ENCODE results near the gene EEFSEC. TPM values are rescaled to one million over a fixed set of nuclear protein-coding genes. Genes with fewer than 3 reads are reported as not detected.

The EEFSEC gene
- total RNA-seq, 1 donor from 2014 or later = 13.6 TPM

- DNase-seq (ENCODE audit: low spot score) = no peak
These were observed 211.6 kb downstream of the EEFSEC start for GRCh38 chr3:128364808-128365360.

DNA sequence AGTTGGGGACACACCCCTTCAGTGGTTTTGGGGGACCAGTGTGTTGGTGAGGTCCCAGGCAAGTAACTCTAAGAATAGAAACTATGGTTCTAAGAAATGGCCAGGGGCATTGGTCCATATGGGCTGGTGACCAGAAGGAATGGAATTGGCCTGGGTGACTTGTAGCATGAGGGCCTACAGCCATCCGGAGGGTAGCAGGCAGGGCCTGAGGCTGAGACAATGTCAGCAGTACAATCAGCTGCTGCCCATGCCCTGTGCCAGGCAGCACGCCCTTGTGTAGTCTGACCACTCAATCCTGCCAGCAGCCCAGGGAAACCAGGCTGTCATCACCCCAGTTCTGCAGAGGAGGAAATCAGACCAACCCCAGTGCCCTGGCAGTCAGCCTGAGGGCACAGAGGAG, 212.9 kb downstream of the EEFSEC start:
- DNase-seq (ENCODE audit: low spot score) = no peak

DNA sequence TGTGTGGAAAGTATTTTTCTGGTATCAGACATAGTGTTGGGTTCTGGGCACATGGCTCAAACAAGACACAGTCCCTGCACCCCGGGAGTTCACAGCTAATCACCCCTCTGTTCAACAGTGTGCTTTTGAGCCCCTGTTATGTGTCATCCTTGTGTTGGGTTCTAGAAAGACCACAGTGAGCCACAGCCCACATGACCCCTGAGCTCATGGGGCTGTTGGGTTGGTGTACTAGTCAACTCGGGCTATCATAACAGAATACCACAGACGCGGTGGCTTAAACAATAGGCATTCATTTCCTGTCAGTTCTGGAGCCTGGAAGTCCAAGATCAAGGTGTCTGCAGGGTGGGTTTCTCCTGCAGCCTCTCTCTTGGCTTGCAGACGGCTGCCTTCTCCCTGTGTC, 213.4 kb downstream of the EEFSEC start:
- DNase-seq (ENCODE audit: low spot score) = no peak

DNA sequence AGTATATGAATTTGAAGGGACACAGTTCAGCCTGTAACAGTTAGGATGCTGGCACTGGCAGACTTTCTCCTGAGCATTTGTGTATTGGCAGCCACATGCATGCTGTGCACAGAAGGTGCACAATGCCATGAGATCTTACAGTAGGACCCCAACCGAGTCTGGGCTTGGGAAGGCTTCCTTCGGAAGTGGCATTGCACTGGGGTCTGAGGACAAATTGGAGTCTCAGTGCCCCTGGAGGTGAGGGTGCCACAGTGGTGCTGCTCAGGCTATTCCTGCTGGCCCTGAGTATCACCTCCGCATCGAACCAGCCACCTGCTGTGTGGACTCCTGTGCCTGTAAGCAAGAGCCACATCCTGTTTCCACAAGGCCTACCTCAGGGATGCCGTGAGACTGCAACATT, 213.9 kb downstream of the EEFSEC start:
- DNase-seq (ENCODE audit: low spot score) = no peak

- DNase-seq (ENCODE audit: low spot score) = no peak
These were observed 214.5 kb downstream of the EEFSEC start for GRCh38 chr3:128367761-128368160.

- no peak for DNase-seq (ENCODE audit: low spot score)
These were observed 215.3 kb downstream of the EEFSEC start for GRCh38 chr3:128368626-128369025.

GRCh38 chr3:128369121-128369703, 215.9 kb downstream of the EEFSEC start:
- no peak for DNase-seq (ENCODE audit: low spot score)

- DNase-seq (ENCODE audit: low spot score) = no peak
These were observed 216.8 kb downstream of the EEFSEC start for GRCh38 chr3:128369881-128370642.

DNA sequence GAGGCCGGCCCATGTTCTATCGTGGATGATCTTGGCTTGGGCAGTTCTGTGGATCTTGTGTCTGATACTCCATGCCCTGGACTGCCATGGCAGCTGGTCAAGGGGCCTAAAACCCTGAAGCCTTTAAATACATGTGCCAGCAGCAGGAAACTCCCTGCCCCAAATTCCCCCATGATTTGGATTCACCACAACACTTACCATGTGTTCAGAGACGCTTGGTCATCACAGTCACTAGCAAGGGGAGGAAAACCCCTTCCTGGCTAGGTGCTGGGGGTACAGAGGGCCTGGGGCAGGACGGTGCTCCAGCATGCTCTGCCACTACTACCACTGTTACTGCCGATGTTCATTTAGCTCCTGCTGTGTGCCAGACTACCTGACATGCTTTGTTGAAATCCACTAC, 219.0 kb downstream of the EEFSEC start:
- DNase-seq (ENCODE audit: low spot score) = no peak

DNA sequence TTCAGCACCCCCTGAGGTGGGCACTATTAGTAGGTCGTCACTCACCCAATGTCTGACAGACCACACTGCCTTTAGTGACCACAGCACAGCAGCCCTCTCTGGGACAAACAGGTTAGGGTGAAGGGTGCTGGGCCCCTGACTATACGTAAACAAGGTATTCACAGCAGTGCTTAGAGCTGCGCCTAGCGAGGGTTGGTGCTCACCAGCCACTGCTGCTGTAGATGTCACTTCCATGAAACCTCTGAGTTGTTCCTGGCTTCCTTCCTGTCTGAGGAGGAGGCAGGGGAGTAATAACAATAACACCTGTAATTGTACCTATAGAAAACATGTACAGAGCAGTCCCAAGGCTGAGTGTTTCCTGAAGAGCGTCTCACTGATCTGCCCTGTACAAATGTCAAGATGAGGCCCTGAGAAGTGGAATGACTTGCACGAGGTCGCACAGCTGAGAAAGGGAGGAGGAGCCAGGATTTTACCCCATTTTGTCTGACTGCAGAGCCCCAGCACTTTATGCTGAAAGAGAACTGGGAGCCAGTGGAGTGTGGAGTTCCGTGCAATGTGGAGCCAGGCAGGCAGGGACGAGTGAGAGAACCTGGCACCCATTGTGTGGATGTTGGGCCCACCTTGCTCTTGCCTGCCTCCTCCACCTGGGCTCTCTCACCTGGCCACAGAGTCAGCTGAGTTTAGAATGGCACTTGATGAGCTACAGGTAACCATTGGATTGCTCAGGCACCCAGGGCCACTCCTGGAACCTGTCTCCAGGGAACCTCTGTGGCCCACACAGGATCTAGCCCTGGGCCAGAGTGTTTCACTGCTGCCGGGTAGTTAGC, 219.6 kb downstream of the EEFSEC start:
- DNase-seq (ENCODE audit: low spot score) = no peak

GRCh38 chr3:128374746-128375445, 221.6 kb downstream of the EEFSEC start:
- DNase-seq (ENCODE audit: low spot score) = no peak

- no peak for DNase-seq (ENCODE audit: low spot score)
These were observed 223.2 kb downstream of the EEFSEC start for GRCh38 chr3:128376516-128376915.

GRCh38 chr3:128378631-128379347, 225.5 kb downstream of the EEFSEC start:
- no peak for DNase-seq (ENCODE audit: low spot score)

DNA sequence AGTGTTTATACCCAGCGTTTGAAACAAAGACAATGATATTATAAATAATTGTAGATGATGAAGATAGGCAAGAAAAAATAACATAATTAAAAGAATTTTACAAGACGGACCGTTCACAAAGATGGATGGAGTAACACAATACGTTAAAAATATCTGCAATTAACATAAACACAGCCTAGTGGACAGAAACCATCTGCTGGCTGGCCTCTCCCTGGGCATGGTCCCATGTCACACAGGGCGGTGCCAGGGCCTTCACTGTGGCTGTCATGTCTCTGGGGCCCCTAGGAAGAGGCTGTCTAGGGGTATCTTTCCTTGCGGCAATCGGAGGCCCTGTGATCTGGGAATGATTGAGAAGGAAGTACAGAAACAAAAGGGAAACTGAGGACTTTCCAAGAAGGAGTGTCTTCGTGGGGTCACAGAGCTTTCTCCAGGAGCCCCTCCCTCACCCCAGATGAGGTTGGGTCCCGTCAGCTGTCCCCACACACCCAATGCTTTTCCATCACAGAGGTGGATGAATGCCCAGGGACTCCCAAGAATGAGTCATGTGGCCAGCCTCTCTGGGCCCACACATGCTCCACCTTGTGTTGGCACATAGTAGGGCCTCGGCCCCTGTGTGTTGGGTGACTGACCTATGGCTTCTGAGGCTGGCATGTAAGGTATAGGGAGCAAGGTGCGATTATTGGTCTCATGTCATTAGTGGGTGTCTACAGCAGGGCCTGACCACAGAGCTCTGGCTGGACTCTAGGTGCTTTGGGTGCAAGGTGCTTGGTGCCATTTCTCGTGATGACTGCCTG, 226.3 kb downstream of the EEFSEC start:
- DNase-seq (ENCODE audit: low spot score) = no peak

DNA sequence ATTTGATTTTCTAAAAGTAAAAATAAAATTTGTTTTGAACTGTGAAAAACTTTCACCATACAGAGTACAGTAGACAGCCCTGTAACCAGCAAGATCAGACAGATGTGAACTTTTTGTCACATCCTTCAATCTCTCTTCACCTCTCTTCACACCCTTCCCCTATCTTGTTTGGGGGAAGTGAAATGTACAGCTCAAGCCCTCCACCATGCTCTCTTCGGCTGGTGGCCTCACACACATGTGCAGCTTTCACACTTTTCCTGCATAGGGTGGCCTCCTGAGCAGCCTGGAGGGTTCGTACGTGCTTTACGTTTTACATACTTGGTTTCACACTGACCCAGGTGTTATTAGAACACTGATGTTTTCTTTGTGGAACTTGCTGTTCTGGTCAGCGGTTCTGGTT, 227.0 kb downstream of the EEFSEC start:
- no peak for DNase-seq (ENCODE audit: low spot score)

DNA sequence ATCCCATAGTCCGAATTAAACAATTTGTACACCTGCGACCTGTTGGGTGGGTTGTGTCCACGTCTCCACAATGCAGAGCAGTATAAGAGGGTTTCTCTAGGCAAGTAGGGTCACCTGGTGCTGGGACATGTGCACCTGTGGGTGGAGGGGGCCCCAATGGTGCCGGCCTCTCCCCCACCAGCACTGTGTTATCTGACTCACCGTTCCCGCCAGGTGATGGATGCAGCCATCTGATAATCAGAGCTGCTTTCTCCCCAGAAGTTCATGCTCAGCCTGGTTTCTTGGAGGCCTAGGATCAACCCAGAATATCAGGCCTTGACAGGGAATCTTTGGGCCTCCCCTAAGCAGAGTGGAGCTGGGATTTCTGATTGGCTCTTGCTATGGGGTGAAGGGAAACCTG, 227.4 kb downstream of the EEFSEC start:
- DNase-seq (ENCODE audit: low spot score) = no peak

GRCh38 chr3:128381609-128382008, 228.3 kb downstream of the EEFSEC start:
- DNase-seq (ENCODE audit: low spot score) = no peak

DNA sequence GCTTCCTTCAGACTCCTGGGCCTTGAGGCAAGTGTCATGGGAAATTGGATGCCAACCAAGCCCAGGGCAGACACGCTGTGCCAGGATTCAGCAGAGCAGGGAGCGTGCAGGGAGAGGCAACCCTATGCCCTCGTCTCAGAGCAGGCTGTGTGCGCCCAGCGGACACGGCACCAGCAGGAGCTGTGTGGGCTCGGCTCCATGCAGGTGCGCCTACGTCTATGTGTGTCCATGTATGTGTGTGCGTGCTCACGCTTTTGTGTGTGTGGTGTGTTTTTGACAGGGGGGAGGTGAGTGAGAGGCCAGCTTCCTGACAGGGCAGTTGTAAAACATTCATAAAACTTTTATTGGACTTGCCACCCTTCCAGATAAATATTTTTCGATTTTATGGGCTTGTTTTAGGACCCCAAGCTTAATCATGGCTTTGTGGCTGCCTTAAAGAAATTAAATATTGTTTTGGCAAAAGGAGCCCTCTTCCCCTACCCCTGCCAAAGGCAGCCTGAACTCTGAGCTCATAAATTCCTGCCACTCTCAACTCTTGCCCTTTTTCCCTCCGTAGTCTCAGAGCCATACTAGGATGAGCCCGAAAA, 229.0 kb downstream of the EEFSEC start:
- DNase-seq (ENCODE audit: low spot score) = no peak

Measured in mesenteric fat pad (tissue), 1 donor.